ENCODE results near the gene SCNN1A. TPM values are rescaled to one million over a fixed set of nuclear protein-coding genes. Genes with fewer than 3 reads are reported as not detected.

The SCNN1A gene
- total RNA-seq, 4 donors from 2014 or later = 88.9 to 266 (median 111) TPM

DNA sequence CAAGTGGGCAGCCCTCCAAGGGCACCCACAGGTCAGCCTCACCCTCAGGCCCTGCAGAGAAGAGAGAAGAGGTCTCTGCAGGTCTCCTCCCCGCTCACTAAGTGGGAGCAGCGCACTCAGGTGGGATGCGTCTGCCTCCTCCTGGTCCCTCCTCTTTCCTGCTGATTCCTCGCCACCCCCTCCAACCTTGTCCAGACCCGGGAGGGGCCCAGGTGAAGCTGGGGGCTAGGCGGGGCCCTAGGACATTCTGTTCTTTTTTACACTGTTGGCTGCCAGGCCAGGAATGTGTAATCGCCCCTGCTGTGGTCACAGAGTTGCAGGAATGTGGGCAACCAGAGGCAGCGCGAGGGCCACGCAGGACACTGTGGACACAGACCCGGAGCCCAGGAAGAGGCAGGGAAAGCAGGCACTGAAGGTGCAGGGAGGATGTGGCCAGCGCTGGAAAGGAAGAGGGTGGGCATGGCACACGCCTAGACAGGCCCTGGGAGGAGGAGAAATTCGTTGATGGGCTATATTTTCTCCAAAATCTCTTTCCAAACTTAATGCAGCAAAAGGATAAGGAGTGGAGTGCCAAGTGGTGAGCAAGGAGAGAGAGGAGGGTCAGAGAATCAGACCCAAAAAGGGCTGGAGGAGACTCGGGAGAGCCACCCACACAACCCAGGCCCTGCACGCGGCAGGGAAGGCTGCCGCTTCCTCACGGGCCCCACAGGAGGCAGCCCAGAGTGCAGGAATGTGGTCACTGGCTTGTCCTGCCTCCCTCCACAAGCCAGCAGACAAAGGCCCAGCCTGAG is 911 bp upstream of the SCNN1A start:
- H3K4me1 ChIP-seq = peaks cover 51 to 97% (median 65%) of the 10 kb centered on the region in 3 donors
- no peaks in the 10 kb centered on the region for H3K36me3 ChIP-seq
- H3K27ac ChIP-seq = peak overlapping the region; percentile 91 to 95 (median 93)
- TF ChIP-seq, protein P1, sequence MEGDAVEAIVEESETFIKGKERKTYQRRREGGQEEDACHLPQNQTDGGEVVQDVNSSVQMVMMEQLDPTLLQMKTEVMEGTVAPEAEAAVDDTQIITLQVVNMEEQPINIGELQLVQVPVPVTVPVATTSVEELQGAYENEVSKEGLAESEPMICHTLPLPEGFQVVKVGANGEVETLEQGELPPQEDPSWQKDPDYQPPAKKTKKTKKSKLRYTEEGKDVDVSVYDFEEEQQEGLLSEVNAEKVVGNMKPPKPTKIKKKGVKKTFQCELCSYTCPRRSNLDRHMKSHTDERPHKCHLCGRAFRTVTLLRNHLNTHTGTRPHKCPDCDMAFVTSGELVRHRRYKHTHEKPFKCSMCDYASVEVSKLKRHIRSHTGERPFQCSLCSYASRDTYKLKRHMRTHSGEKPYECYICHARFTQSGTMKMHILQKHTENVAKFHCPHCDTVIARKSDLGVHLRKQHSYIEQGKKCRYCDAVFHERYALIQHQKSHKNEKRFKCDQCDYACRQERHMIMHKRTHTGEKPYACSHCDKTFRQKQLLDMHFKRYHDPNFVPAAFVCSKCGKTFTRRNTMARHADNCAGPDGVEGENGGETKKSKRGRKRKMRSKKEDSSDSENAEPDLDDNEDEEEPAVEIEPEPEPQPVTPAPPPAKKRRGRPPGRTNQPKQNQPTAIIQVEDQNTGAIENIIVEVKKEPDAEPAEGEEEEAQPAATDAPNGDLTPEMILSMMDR (IDR thresholded peaks at IDR 0.05) = peak in 5 of 6 experiments; percentile 8 to 54 (median 37)
- TF ChIP-seq POLR2A (IDR thresholded peaks at IDR 0.05) = peak in 2 of 4 donors; percentile 9 to 15
- H3K27me3 ChIP-seq = no peaks in the 10 kb centered on the region
- DNase-seq = no peak
- H3K4me3 ChIP-seq = peak overlapping the region; percentile 36 to 64 (median 45)
- H3K9me3 ChIP-seq = no peaks in the 10 kb centered on the region
- intact Hi-C loops (cut with DNase I) = loop anchor here (5.0 kb wide), 1 partner anchor 39 kb away; no protein-coding TSS in a partner anchor
- WGBS, 2 donors = 11 to 22% methylated on average over 12 of the region's 19 CpGs

- Histone ChIP-seq H3K4me3 (peak overlapping the region; percentile 36 to 64 (median 45)), H3K9me3 (no peaks in the 10 kb centered on the region), H3K27me3 (no peaks in the 10 kb centered on the region), H3K36me3 (no peaks in the 10 kb centered on the region), H3K4me1 (peaks cover 40 to 100% (median 63%) of the 10 kb centered on the region in 3 donors), H3K27ac (peak overlapping the region; percentile 91 to 95 (median 93))
- TF ChIP-seq, protein P1 (IDR thresholded peaks at IDR 0.05) = no peak
- TF ChIP-seq POLR2A (IDR thresholded peaks at IDR 0.05) = no peak
- no peak for DNase-seq
- 37 to 47% methylated on average over 5 to 6 of the region's 7 CpGs for WGBS, 2 donors
- intact Hi-C loops (cut with DNase I) = loop anchor here (5.0 kb wide), 1 partner anchor 37 kb away; no protein-coding TSS in a partner anchor
Observed at GRCh38 chr12:6374786-6375160, 590 bp downstream of the SCNN1A start.

DNA sequence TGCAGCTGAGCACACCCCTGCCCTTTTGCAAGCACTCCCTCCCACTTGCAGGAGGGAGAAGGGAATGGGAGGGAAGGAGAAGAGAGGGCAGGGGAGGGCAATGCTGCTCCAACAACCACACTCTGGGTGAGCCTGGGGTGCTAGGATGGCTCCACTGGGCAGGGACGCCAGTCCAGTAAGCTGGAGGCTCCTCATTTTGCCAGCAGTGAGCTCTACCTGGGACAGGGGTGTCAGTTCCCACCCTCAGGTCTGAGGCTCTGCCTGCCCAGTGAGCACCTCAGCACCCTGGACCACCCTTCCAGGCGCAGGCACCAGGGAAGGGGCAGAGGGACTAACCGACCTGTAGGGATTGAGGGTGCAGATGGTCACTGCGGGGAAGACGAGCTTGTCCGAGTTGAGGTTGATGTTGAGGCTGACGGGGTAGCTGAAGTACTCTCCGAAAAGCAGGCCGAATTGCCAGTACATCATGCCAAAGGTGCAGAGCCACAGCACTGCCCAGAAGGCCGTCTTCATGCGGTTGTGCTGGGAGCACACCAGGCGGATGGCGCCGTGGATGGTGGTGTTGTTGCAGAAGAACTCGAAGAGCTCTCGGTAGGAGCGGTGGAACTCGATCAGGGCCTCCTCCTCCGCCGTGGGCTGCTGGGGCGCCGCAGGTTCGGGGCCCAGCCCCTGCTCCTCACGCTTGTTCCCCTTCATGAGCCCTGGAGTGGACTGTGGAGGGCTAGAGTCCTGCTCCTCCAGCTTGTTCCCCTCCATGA is 1.2 kb downstream of the SCNN1A start:
- Histone ChIP-seq H3K27ac (peak overlapping the region; percentile 91 to 95 (median 93)), H3K4me3 (peak overlapping the region; percentile 36 to 64 (median 45)), H3K4me1 (peaks cover 43 to 100% (median 62%) of the 10 kb centered on the region in 3 donors), H3K9me3 (no peaks in the 10 kb centered on the region), H3K27me3 (no peaks in the 10 kb centered on the region), H3K36me3 (no peaks in the 10 kb centered on the region)
- no peak for TF ChIP-seq POLR2A (IDR thresholded peaks at IDR 0.05)
- TF ChIP-seq, protein P1 (IDR thresholded peaks at IDR 0.05) = no peak
- DNase-seq = no peak
- WGBS, 2 donors = 83 to 94% methylated on average over 11 to 19 of the region's 24 CpGs
- intact Hi-C loops (cut with DNase I) = no loop called here

- intact Hi-C loops (cut with DNase I) = no loop called here
- no peak for TF ChIP-seq POLR2A (IDR thresholded peaks at IDR 0.05)
- TF ChIP-seq, protein P1 (IDR thresholded peaks at IDR 0.05) = no peak
Observed at GRCh38 chr12:6373022-6373787, 2.2 kb downstream of the SCNN1A start.

More at GRCh38 chr12:6373022-6373787, 2.2 kb downstream of the SCNN1A start:
- Histone ChIP-seq H3K36me3 (no peaks in the 10 kb centered on the region), H3K27me3 (no peaks in the 10 kb centered on the region), H3K27ac (peak overlapping the region; percentile 91 to 95 (median 93)), H3K4me1 (peaks cover 45 to 100% (median 53%) of the 10 kb centered on the region in 3 donors), H3K4me3 (peak overlapping the region; percentile 36 to 64 (median 45)), H3K9me3 (no peaks in the 10 kb centered on the region)
- WGBS, 2 donors = 35 to 38% methylated on average over 13 to 14 of the region's 14 CpGs
- no peak for DNase-seq
